HepG2 (cell line): Measurements from ENCODE around the gene NKRF. TPM values are rescaled to one million over a fixed set of nuclear protein-coding genes. Genes with fewer than 3 reads are reported as not detected.

ENCODE experiments used
- ARNT ChIP-seq: fragments of 450-650 bp; IDR thresholded peaks from 2 replicates; pipeline ENCODE4 v1.6.1; 2017
- ATF1 ChIP-seq: IDR thresholded peaks from 2 replicates; pipeline ENCODE4 v1.6.1; 2016; ENCODE audit warnings: mild to moderate bottlenecking, control low read depth
- CREB1 ChIP-seq, 2 experiments: fragments of 450-650 bp in 1 of 2; IDR thresholded peaks; 2 replicates each; pipeline ENCODE4 v1.6.1; 2016 to 2017; ENCODE audit warnings: control low read depth in 1 of 2, mild to moderate bottlenecking in 1 of 2, missing compliant biosample characterization in 1 of 2, missing genetic modification characterization in 1 of 2
- FOSL2 ChIP-seq: sonication (generic); formaldehyde crosslinking; IDR thresholded peaks from 2 replicates; pipeline ENCODE4 v1.4.0; 2020; ENCODE audit warnings: missing genetic modification reagents
- GATAD1 ChIP-seq: IDR thresholded peaks from 2 replicates; pipeline ENCODE4 v1.6.1; 2016; ENCODE audit warnings: missing genetic modification reagents, missing compliant biosample characterization
- GPN1 ChIP-seq: sonication (generic); formaldehyde crosslinking; IDR thresholded peaks from 2 replicates; pipeline ENCODE4 v1.5.1; 2020; ENCODE audit warnings: missing genetic modification reagents, borderline replicate concordance
- ISL2 ChIP-seq: sonication (generic); formaldehyde crosslinking; IDR thresholded peaks from 2 replicates; pipeline ENCODE4 v1.5.0; 2020; ENCODE audit warnings: missing genetic modification reagents
- KDM2A ChIP-seq: sonication (generic); formaldehyde crosslinking; IDR thresholded peaks from 2 replicates; pipeline ENCODE4 v1.4.0; 2020; ENCODE audit warnings: low read depth, missing genetic modification reagents, borderline replicate concordance
- KDM5A ChIP-seq: fragments of 200-600 bp; sonication (generic); IDR thresholded peaks from 2 replicates; pipeline ENCODE4 v1.7.0; 2018; ENCODE audit warnings: antibody characterized with exemption, mild to moderate bottlenecking, low read length, borderline replicate concordance
- MYC ChIP-seq: sonication (generic); formaldehyde crosslinking; IDR thresholded peaks from 2 replicates; pipeline ENCODE4 v1.9.0; 2021; ENCODE audit warnings: missing genetic modification reagents, borderline replicate concordance
- NONO ChIP-seq, 2 experiments: fragments of 450-650 bp in 1 of 2; sonication (generic) in 1 of 2; formaldehyde crosslinking in 1 of 2; IDR thresholded peaks in 1 of 2; conservative IDR thresholded peaks in 1 of 2; 2 replicates each; pipeline versions ENCODE4 v1.6.1 to v1.8.0; 2017 to 2022; ENCODE audit warnings: mild to moderate bottlenecking in 1 of 2, missing genetic modification reagents in 1 of 2, moderate library complexity in 1 of 2
- REXO4 ChIP-seq: sonication (generic); formaldehyde crosslinking; IDR thresholded peaks from 2 replicates; pipeline ENCODE4 v1.8.0; 2022; ENCODE audit warnings: missing genetic modification reagents, mild to moderate bottlenecking, borderline replicate concordance
- SIX1 ChIP-seq: sonication (generic); formaldehyde crosslinking; IDR thresholded peaks from 2 replicates; pipeline ENCODE4 v1.4.0; 2020; ENCODE audit warnings: missing genetic modification reagents, borderline replicate concordance
- ZBTB14 ChIP-seq: sonication (generic); formaldehyde crosslinking; IDR thresholded peaks from 2 replicates; pipeline ENCODE4 v1.4.0; 2020; ENCODE audit warnings: missing genetic modification reagents
- ZNF776 ChIP-seq: sonication (generic); formaldehyde crosslinking; IDR thresholded peaks from 2 replicates; pipeline ENCODE4 v1.4.0; 2020; ENCODE audit warnings: mild to moderate bottlenecking, missing genetic modification reagents
- ZNF782 ChIP-seq: sonication (generic); formaldehyde crosslinking; IDR thresholded peaks from 2 replicates; pipeline ENCODE4 v1.4.0; 2020; ENCODE audit warnings: missing genetic modification reagents, mild to moderate bottlenecking, borderline replicate concordance
- ZSCAN20 ChIP-seq: sonication (generic); formaldehyde crosslinking; IDR thresholded peaks from 2 replicates; pipeline ENCODE4 v1.4.0; 2020; ENCODE audit warnings: missing genetic modification reagents, mild to moderate bottlenecking, borderline replicate concordance
- polyA plus RNA-seq, 8 experiments: library from polyadenylated mRNA; depleted of rRNA in 3 of 8; stranded (reverse) in 7 of 8; unstranded in 1 of 8; fragments of >200 nt; fragmentation: Illumina TruSeq in 4 of 8; extraction: Trizol in 4 of 8; gene quantifications; 2 replicates each; pipeline versions ENCODE4 v1.2.1 to v1.2.3, GENCODE V29; 2011 to 2016; ENCODE audit warnings: low read depth in 4 of 8, missing spikeins in 1 of 8, mixed read lengths in 1 of 8; ENCODE audit not compliant: insufficient read depth in 1 of 8
- total RNA-seq, 5 experiments: library from RNA; depleted of rRNA; stranded (reverse); fragments of >200 nt; fragmentation: Illumina TruSeq; extraction: Trizol; gene quantifications; 2 replicates each; pipeline ENCODE4 v1.2.3, GENCODE V29; 2016; ENCODE audit warnings: low read depth in 1 of 5
- TF ChIP-seq, protein P1 (sequence below): sonication (generic); formaldehyde crosslinking; IDR thresholded peaks from 2 replicates; pipeline ENCODE4 v1.8.0; 2022; ENCODE audit warnings: missing genetic modification reagents, mild to moderate bottlenecking, borderline replicate concordance
- TF ChIP-seq, protein P2 (sequence below): sonication (generic); formaldehyde crosslinking; IDR thresholded peaks from 2 replicates; pipeline ENCODE4 v1.5.0; 2020; ENCODE audit warnings: mild to moderate bottlenecking, missing genetic modification reagents
- TF ChIP-seq, protein P3 (sequence below): sonication (generic); formaldehyde crosslinking; IDR thresholded peaks from 2 replicates; pipeline ENCODE4 v1.5.1; 2020; ENCODE audit warnings: mild to moderate bottlenecking, missing genetic modification reagents

NKRF gene
- total and polyA plus RNA-seq, 2 of the 13 experiments (the other 11 are each of a cell fraction or from before 2014, with no cell fraction given), result 3.3 to 6.0 TPM

GRCh38 chrX:119606280-119607017, at the start of gene NKRF (continued):
- TF ChIP-seq, protein P1, sequence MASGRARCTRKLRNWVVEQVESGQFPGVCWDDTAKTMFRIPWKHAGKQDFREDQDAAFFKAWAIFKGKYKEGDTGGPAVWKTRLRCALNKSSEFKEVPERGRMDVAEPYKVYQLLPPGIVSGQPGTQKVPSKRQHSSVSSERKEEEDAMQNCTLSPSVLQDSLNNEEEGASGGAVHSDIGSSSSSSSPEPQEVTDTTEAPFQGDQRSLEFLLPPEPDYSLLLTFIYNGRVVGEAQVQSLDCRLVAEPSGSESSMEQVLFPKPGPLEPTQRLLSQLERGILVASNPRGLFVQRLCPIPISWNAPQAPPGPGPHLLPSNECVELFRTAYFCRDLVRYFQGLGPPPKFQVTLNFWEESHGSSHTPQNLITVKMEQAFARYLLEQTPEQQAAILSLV (CRISPR knock-in tag), result no peak
- TF ChIP-seq CREB1 (IDR thresholded peaks at IDR 0.05), result peak; percentile 71
- peak; percentile 82 for TF ChIP-seq CREB1 (CRISPR knock-in tag; IDR thresholded peaks at IDR 0.05)
- TF ChIP-seq KDM2A (CRISPR knock-in tag), result peak; percentile 45; the same call in 1 of the 2 replicates
- TF ChIP-seq, protein P2, sequence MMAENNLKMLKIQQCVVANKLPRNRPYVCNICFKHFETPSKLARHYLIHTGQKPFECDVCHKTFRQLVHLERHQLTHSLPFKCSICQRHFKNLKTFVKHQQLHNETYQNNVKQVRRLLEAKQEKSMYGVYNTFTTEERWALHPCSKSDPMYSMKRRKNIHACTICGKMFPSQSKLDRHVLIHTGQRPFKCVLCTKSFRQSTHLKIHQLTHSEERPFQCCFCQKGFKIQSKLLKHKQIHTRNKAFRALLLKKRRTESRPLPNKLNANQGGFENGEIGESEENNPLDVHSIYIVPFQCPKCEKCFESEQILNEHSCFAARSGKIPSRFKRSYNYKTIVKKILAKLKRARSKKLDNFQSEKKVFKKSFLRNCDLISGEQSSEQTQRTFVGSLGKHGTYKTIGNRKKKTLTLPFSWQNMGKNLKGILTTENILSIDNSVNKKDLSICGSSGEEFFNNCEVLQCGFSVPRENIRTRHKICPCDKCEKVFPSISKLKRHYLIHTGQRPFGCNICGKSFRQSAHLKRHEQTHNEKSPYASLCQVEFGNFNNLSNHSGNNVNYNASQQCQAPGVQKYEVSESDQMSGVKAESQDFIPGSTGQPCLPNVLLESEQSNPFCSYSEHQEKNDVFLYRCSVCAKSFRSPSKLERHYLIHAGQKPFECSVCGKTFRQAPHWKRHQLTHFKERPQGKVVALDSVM (CRISPR knock-in tag), result no peak
- TF ChIP-seq SIX1 (CRISPR knock-in tag), result no peak
- TF ChIP-seq REXO4 (CRISPR knock-in tag), result no peak
- TF ChIP-seq ZBTB14 (CRISPR knock-in tag), result no peak
- TF ChIP-seq ISL2, result peak; percentile 32; the same call in 1 of the 2 replicates
- no peak for TF ChIP-seq ARNT
- no peak for TF ChIP-seq ZNF776 (CRISPR knock-in tag)
- TF ChIP-seq GPN1 (CRISPR knock-in tag), result no peak
- no peak for TF ChIP-seq ZNF782
- TF ChIP-seq GATAD1, result peak; percentile 63; the same call in 1 of the 2 replicates
- no peak for TF ChIP-seq NONO (IDR thresholded peaks at IDR 0.05)
- no peak; the same call in 1 of the 2 replicates for TF ChIP-seq NONO (CRISPR knock-in tag; conservative IDR thresholded peaks at IDR 0.05)
- TF ChIP-seq, protein P3, sequence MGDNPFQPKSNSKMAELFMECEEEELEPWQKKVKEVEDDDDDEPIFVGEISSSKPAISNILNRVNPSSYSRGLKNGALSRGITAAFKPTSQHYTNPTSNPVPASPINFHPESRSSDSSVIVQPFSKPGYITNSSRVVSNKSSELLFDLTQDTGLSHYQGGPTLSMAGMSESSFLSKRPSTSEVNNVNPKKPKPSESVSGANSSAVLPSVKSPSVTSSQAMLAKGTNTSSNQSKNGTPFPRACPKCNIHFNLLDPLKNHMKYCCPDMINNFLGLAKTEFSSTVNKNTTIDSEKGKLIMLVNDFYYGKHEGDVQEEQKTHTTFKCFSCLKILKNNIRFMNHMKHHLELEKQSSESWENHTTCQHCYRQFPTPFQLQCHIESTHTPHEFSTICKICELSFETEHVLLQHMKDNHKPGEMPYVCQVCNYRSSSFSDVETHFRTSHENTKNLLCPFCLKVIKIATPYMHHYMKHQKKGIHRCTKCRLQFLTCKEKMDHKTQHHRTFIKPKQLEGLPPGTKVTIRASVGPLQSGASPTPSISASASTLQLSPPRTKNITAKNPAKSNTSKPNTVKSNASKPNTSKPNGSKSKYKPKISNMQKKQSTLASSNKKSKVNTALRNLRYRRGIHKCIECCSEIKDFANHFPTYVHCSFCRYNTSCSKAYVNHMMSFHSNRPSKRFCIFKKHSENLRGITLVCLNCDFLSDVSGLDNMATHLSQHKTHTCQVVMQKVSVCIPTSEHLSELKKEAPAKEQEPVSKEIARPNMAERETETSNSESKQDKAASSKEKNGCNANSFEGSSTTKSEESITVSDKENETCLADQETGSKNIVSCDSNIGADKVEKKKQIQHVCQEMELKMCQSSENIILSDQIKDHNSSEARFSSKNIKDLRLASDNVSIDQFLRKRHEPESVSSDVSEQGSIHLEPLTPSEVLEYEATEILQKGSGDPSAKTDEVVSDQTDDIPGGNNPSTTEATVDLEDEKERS, result no peak
- peak; percentile 48; the same call in 1 of the 2 replicates for TF ChIP-seq MYC (CRISPR knock-in tag)
- TF ChIP-seq ZSCAN20 (CRISPR knock-in tag), result no peak
- 0 out of 2 replicates have a peak, but pooled peaks have one; percentile 21 for TF ChIP-seq FOSL2 (CRISPR knock-in tag)
- TF ChIP-seq ATF1, result peak; percentile 69; the same call in 1 of the 2 replicates
- no peak for TF ChIP-seq KDM5A
